Transverse colon (tissue), 4 donors: ENCODE data around the gene TMEM108.

ENCODE experiments used
- CTCF ChIP-seq, 5 experiments: fragments of 200-600 bp in 3 of 5; fragments of 450-650 bp in 2 of 5; sonication (generic) in 3 of 5; IDR thresholded peaks; 1 replicate in 2 of 5; 2 replicates in 3 of 5; pipeline ENCODE4 v1.5.1; 2016 to 2017; ENCODE audit warnings: antibody characterized with exemption in 5 of 5, inconsistent platforms in 3 of 5, mild to moderate bottlenecking in 2 of 5, moderate library complexity in 1 of 5
- EP300 ChIP-seq: sonication (generic); formaldehyde crosslinking; IDR thresholded peaks from one replicate; pipeline ENCODE4 v1.6.1; 2017; ENCODE audit warnings: antibody characterized with exemption, low read depth
- POLR2A ChIP-seq: fragments of 450-650 bp; IDR thresholded peaks from one replicate; pipeline ENCODE4 v1.6.1; 2016; ENCODE audit warnings: antibody characterized with exemption, mild to moderate bottlenecking, moderate library complexity
- POLR2AphosphoS5 ChIP-seq, 3 donors: sonication (generic); formaldehyde crosslinking; IDR thresholded peaks; one replicate each; pipeline ENCODE4 v1.6.1; 2016; ENCODE audit warnings: antibody characterized with exemption in 3 of 3

GRCh38 chr3:133206921-133207320 lies 168.7 kb downstream of the TMEM108 start:
- TF ChIP-seq CTCF (IDR thresholded peaks at IDR 0.05) (no peak), POLR2A (no peak), POLR2AphosphoS5 (IDR thresholded peaks at IDR 0.05) (no peak), EP300 (no peak)
